Right atrium auricular region (tissue), 2 donors: ENCODE measurements around the gene C14orf119. TPM values are rescaled to one million over a fixed set of nuclear protein-coding genes. Genes with fewer than 3 reads are reported as not detected.

Experiments used
- DNase-seq: peaks from one replicate; pipeline ENCODE4 v3.0.0-alpha.2; 2019; ENCODE audit warnings: low spot score
- H3K27ac ChIP-seq, 2 donors: fragments of 200-600 bp; sonication (generic); 1 replicate in 1 of 2; 2 replicates in 1 of 2; pipeline ENCODE4 v1.5.1; 2016 to 2019
- H3K27me3 ChIP-seq, 2 donors: fragments of 200-600 bp; sonication (generic); one replicate each; pipeline versions ENCODE4 v1.5.1 to v1.6.0; 2017 to 2019
- H3K36me3 ChIP-seq: fragments of 200-600 bp; sonication (generic); one replicate; pipeline ENCODE4 v1.5.1; 2016
- H3K4me1 ChIP-seq, 2 donors: fragments of 200-600 bp; sonication (generic); one replicate each; pipeline versions ENCODE4 v1.5.1 to v1.6.0; 2017 to 2019
- H3K4me3 ChIP-seq, 2 donors: fragments of 200-600 bp; sonication (generic); 1 replicate in 1 of 2; 2 replicates in 1 of 2; pipeline ENCODE4 v1.5.1; 2017 to 2019; ENCODE audit warnings: mild to moderate bottlenecking in 1 of 2, moderate library complexity in 1 of 2
- H3K9me3 ChIP-seq, 2 donors: fragments of 200-600 bp; sonication (generic); one replicate each; pipeline ENCODE4 v1.5.1; 2019
- total RNA-seq, 2 donors: library from RNA; depleted of rRNA; stranded (reverse); fragments of >200 nt; gene quantifications; one replicate each; pipeline ENCODE4 v1.1.0, GENCODE V29; 2016
- TF ChIP-seq, protein P1 (sequence below), 2 donors: fragments of 200-600 bp; sonication (generic); IDR thresholded peaks; one replicate each; pipeline ENCODE4 v1.5.1; 2019; ENCODE audit warnings: antibody characterized with exemption in 2 of 2

C14orf119 gene
- total RNA-seq, 2 donors from 2014 or later: 13.5 to 23.7 TPM

GRCh38 chr14:23121361-23121771, 26.1 kb downstream of the C14orf119 start:
- Histone ChIP-seq H3K36me3 (no peaks in the 10 kb centered on the region), H3K27me3 (no peaks in the 10 kb centered on the region), H3K4me1 (peaks cover 0 to 22% of the 10 kb centered on the region in 2 donors), H3K9me3 (no peaks in the 10 kb centered on the region), H3K4me3 (no peak overlapping the region), H3K27ac (peak overlapping the region; percentile 37 to 48)
- TF ChIP-seq, protein P1, sequence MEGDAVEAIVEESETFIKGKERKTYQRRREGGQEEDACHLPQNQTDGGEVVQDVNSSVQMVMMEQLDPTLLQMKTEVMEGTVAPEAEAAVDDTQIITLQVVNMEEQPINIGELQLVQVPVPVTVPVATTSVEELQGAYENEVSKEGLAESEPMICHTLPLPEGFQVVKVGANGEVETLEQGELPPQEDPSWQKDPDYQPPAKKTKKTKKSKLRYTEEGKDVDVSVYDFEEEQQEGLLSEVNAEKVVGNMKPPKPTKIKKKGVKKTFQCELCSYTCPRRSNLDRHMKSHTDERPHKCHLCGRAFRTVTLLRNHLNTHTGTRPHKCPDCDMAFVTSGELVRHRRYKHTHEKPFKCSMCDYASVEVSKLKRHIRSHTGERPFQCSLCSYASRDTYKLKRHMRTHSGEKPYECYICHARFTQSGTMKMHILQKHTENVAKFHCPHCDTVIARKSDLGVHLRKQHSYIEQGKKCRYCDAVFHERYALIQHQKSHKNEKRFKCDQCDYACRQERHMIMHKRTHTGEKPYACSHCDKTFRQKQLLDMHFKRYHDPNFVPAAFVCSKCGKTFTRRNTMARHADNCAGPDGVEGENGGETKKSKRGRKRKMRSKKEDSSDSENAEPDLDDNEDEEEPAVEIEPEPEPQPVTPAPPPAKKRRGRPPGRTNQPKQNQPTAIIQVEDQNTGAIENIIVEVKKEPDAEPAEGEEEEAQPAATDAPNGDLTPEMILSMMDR (IDR thresholded peaks at IDR 0.05): no peak
- no peak for DNase-seq

- Histone ChIP-seq H3K27me3 (no peaks in the 10 kb centered on the region), H3K9me3 (no peaks in the 10 kb centered on the region), H3K27ac (peak overlapping the region in 1 of 2 donors; percentile 48), H3K4me3 (no peak overlapping the region), H3K36me3 (peaks cover 3% of the 10 kb centered on the region), H3K4me1 (peaks cover 0 to 22% of the 10 kb centered on the region in 2 donors)
- TF ChIP-seq, protein P1 (IDR thresholded peaks at IDR 0.05): no peak
- no peak for DNase-seq
These were observed 26.8 kb downstream of the C14orf119 start for GRCh38 chr14:23122086-23122485.

DNA sequence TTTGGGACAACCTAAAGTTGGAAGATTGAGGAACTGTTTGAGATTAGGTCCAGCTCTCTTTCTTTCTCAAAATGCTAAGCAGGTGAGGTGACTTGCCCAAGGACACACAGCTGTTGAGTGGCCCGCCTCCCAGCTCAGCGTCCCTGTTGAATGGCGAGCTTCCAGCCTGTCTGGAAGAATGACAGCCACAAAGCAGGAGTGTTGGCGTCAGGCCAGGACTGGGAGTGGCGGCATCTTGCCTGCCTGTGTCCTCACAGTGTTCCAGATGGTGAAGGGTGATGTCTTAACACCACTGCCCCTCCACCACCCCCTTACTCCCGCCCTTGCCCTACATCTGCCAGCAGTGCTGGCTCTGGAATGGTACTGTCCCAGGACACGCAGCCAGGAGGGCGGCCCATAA, 28.1 kb downstream of the C14orf119 start:
- peaks cover 13% of the 10 kb centered on the region for H3K36me3 ChIP-seq
- DNase-seq: peak; percentile 81
- peak overlapping the region in 1 of 2 donors; percentile 48 for H3K27ac ChIP-seq
- H3K4me3 ChIP-seq: no peak overlapping the region
- peaks cover 0 to 22% of the 10 kb centered on the region in 2 donors for H3K4me1 ChIP-seq
- TF ChIP-seq, protein P1 (IDR thresholded peaks at IDR 0.05): no peak
- no peaks in the 10 kb centered on the region for H3K27me3 ChIP-seq
- no peaks in the 10 kb centered on the region for H3K9me3 ChIP-seq

GRCh38 chr14:23124337-23124954, 29.1 kb downstream of the C14orf119 start:
- TF ChIP-seq, protein P1 (IDR thresholded peaks at IDR 0.05): no peak
- Histone ChIP-seq H3K27ac (peak overlapping the region in 1 of 2 donors; percentile 48), H3K4me3 (no peak overlapping the region), H3K9me3 (no peaks in the 10 kb centered on the region), H3K4me1 (peaks cover 0 to 22% of the 10 kb centered on the region in 2 donors), H3K36me3 (peaks cover 23% of the 10 kb centered on the region), H3K27me3 (no peaks in the 10 kb centered on the region)
- no peak for DNase-seq

DNA sequence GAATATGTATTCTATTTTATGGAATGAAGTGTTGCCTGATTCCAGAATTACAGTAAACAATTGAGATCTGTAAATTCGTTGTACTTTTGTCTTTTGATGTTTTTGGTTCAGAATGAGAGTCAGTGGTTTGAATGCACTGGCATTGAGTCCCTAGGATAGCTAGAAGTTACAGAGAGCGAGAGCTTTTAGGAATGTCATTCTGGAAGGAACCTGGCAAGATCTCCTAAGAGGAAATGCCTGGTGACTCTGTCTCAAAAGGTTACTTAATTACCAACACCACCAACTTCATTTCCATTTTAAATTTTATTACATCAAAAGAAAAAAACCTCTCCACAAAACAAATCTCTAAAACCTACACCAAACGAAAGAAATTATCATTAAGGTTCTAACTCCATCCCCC, 29.7 kb downstream of the C14orf119 start:
- H3K27ac ChIP-seq: no peak overlapping the region
- TF ChIP-seq, protein P1 (IDR thresholded peaks at IDR 0.05): no peak

More for the DNA sequence above, 29.7 kb downstream of the C14orf119 start:
- Histone ChIP-seq H3K36me3 (peaks cover 23% of the 10 kb centered on the region), H3K4me1 (peaks cover 0 to 25% of the 10 kb centered on the region in 2 donors), H3K4me3 (no peak overlapping the region), H3K27me3 (no peaks in the 10 kb centered on the region), H3K9me3 (no peaks in the 10 kb centered on the region)
- no peak for DNase-seq
